Camera-type eye (tissue), 1 donor: Measurements from ENCODE around the gene CLDN20. TPM values are rescaled to one million over a fixed set of nuclear protein-coding genes. Genes with fewer than 3 reads are reported as not detected.

Experiments used
- total RNA-seq: library from RNA; depleted of rRNA; stranded (reverse); fragments of >200 nt; gene quantifications from one replicate; pipeline ENCODE4 v1.2.3, GENCODE V29; 2014

The CLDN20 gene
- not detected for total RNA-seq

GRCh38 chr6:155263373-155264063 lies at the start of gene CLDN20:
CLDN20 (plus strand) TSS chr6:155264013; CDS start chr6:155275720, 11,707 bp downstream.

GRCh38 chr6:155314092-155314772 lies 50.4 kb downstream of the CLDN20 start, which contains the start of gene TFB1M:
TFB1M (minus strand) TSS chr6:155314484; CDS start chr6:155314428, 56 bp downstream.

Other genes with a start within 250 kb of the CLDN20 start
- 28.9 TPM for gene TFB1M, start 50.5 kb downstream of the CLDN20 start, total RNA-seq
- gene NOX3, start 191.8 kb downstream of the CLDN20 start, total RNA-seq, result not detected